B cell (primary cell): ENCODE results near the gene TMC5.

Source experiments
- EZH2 ChIP-seq: IDR thresholded peaks from 2 replicates; pipeline ENCODE4 v1.6.1; 2012; ENCODE audit warnings: borderline replicate concordance, low read depth, mild to moderate bottlenecking, moderate library complexity, low read length; ENCODE audit not compliant: insufficient read depth, poor library complexity, severe bottlenecking
- TF ChIP-seq, protein P1 (sequence below): fragments of 200-600 bp; IDR thresholded peaks from one replicate; pipeline ENCODE4 v1.8.0; 2022; ENCODE audit warnings: antibody characterized with exemption, mild to moderate bottlenecking

GRCh38 chr16:19431636-19432340 lies 14.1 kb downstream of the TMC5 start:
- TF ChIP-seq, protein P1, sequence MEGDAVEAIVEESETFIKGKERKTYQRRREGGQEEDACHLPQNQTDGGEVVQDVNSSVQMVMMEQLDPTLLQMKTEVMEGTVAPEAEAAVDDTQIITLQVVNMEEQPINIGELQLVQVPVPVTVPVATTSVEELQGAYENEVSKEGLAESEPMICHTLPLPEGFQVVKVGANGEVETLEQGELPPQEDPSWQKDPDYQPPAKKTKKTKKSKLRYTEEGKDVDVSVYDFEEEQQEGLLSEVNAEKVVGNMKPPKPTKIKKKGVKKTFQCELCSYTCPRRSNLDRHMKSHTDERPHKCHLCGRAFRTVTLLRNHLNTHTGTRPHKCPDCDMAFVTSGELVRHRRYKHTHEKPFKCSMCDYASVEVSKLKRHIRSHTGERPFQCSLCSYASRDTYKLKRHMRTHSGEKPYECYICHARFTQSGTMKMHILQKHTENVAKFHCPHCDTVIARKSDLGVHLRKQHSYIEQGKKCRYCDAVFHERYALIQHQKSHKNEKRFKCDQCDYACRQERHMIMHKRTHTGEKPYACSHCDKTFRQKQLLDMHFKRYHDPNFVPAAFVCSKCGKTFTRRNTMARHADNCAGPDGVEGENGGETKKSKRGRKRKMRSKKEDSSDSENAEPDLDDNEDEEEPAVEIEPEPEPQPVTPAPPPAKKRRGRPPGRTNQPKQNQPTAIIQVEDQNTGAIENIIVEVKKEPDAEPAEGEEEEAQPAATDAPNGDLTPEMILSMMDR, result no peak
- TF ChIP-seq EZH2, result no peak
